ENCODE data around the gene LUC7L2. TPM values are rescaled to one million over a fixed set of nuclear protein-coding genes. Genes with fewer than 3 reads are reported as not detected.

The LUC7L2 gene
- total and polyA plus RNA-seq, 11 donors = 29.4 to 55.4 (median 46.2) TPM

DNA sequence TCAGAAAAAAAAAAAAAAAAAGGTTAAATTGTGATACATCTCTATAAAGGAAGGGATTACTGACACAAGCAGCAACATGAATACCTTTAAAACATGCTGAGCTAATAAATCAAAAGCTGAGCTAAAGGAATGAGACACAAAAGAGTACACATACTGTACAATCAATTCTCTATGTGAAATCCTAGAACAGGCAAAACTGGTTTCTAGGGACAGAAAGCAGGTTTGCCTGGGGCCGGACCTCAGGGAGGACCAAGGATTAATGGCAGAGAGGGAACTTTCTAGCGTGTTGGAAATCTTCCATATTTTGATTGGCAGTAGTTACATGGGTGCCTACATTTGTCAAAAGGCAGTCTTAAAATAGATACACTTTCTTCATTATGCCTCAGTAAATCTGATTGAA lies 71.3 kb downstream of the LUC7L2 start:
- Histone ChIP-seq H3K27ac (peak overlapping the region in 4 of 12 donors; percentile 9 to 45 (median 24)), H3K9me3 (no peaks in the 10 kb centered on the region), H3K4me1 (peaks cover 0 to 33% (median 16%) of the 10 kb centered on the region in 12 donors), H3K27me3 (no peaks in the 10 kb centered on the region), H3K4me3 (no peak overlapping the region), H3K36me3 (peaks cover 0 to 17% (median 7%) of the 10 kb centered on the region in 9 donors)
- TF ChIP-seq, protein P1, sequence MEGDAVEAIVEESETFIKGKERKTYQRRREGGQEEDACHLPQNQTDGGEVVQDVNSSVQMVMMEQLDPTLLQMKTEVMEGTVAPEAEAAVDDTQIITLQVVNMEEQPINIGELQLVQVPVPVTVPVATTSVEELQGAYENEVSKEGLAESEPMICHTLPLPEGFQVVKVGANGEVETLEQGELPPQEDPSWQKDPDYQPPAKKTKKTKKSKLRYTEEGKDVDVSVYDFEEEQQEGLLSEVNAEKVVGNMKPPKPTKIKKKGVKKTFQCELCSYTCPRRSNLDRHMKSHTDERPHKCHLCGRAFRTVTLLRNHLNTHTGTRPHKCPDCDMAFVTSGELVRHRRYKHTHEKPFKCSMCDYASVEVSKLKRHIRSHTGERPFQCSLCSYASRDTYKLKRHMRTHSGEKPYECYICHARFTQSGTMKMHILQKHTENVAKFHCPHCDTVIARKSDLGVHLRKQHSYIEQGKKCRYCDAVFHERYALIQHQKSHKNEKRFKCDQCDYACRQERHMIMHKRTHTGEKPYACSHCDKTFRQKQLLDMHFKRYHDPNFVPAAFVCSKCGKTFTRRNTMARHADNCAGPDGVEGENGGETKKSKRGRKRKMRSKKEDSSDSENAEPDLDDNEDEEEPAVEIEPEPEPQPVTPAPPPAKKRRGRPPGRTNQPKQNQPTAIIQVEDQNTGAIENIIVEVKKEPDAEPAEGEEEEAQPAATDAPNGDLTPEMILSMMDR (IDR thresholded peaks at IDR 0.05) = no peak
- TF ChIP-seq POLR2A (IDR thresholded peaks at IDR 0.05) = no peak
- intact Hi-C loops (cut with DNase I) = loop anchor here in 1 of 10 donors (10.0 kb wide), 1 partner anchor 574 kb away; no protein-coding TSS in a partner anchor
- 58 to 73% (median 64%) methylated on average over 2 of the region's 2 CpGs for WGBS, 4 donors
- DNase-seq = no peak
- ATAC-seq = peak in 1 of 4 donors; percentile 17

GRCh38 chr7:139431459-139431858 lies 71.8 kb downstream of the LUC7L2 start:
- TF ChIP-seq POLR2A (IDR thresholded peaks at IDR 0.05) = no peak
- TF ChIP-seq, protein P1 (IDR thresholded peaks at IDR 0.05) = no peak
- intact Hi-C loops (cut with DNase I) = loop anchor here in 1 of 10 donors (10.0 kb wide), 1 partner anchor 573 kb away; no protein-coding TSS in a partner anchor
- Histone ChIP-seq H3K4me3 (no peak overlapping the region), H3K9me3 (no peaks in the 10 kb centered on the region), H3K4me1 (peaks cover 0 to 30% (median 16%) of the 10 kb centered on the region in 12 donors), H3K27ac (peak overlapping the region in 7 of 12 donors; percentile 3 to 45 (median 20)), H3K27me3 (no peaks in the 10 kb centered on the region), H3K36me3 (peaks cover 0 to 17% (median 7%) of the 10 kb centered on the region in 9 donors)
- 90 to 100% (median 94%) methylated on average over 3 of the region's 3 CpGs for WGBS, 4 donors
- ATAC-seq = peak in 1 of 4 donors; percentile 23
- no peak for DNase-seq

DNA sequence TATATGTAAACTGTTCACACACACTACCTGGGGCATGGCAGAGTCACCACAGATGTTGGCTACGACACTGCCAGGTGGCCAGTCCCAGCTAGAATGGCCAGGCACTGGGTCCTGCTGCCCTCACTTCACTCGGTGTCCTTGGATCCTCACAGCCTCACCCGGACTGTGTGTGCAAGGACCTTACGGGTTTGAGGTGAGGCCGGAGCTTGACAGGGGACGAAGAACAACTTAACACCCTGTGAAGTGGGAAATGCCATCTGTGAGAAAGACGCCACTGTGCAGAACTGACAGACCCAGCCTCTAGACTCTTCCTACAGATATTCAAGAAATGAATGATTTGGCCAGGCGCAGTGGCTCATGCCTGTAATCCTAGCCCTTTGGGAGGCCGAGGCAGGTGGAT lies 77.1 kb downstream of the LUC7L2 start:
- Histone ChIP-seq H3K27me3 (no peaks in the 10 kb centered on the region), H3K36me3 (no peaks in the 10 kb centered on the region), H3K4me1 (peaks cover 0 to 17% (median 11%) of the 10 kb centered on the region in 12 donors), H3K9me3 (no peaks in the 10 kb centered on the region), H3K27ac (no peak overlapping the region), H3K4me3 (no peak overlapping the region)
- intact Hi-C loops (cut with DNase I) = loop anchor here in 1 of 10 donors (10.0 kb wide), 1 partner anchor 568 kb away; no protein-coding TSS in a partner anchor
- ATAC-seq (peak in 1 of 4 donors; percentile 31), DNase-seq (no peak)
- TF ChIP-seq, protein P1 (IDR thresholded peaks at IDR 0.05) = no peak
- WGBS, 4 donors = 95 to 98% (median 97%) methylated on average over 9 of the region's 9 CpGs

DNA sequence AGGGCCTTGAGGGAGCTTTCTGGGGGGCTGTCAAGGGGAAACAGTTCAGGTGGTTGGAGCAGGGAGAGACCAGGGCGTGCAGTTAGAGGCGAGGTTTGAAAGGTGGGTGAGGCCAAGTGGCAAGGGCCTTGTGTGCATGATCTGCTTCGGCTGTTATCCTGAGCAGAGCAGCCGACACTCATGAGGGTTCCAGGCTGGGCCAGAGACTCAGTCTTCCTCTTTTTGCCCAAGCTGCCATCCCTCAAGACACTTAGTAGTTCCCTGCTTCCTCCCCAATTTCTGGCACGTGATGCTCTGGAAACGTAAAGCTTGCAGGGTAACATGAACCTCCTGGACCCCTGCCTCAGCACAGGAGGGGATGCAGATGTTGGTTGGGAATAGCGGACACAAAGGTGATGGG lies 79.7 kb downstream of the LUC7L2 start:
- H3K27me3 ChIP-seq = no peaks in the 10 kb centered on the region
- no peaks in the 10 kb centered on the region for H3K36me3 ChIP-seq
- H3K4me3 ChIP-seq = no peak overlapping the region
- DNase-seq (no peak), ATAC-seq (no peak)
- intact Hi-C loops (cut with DNase I) = loop anchor here in 1 of 10 donors (10.0 kb wide), 1 partner anchor 565 kb away; no protein-coding TSS in a partner anchor
- no peaks in the 10 kb centered on the region for H3K9me3 ChIP-seq
- H3K4me1 ChIP-seq = peaks cover 0 to 8% (median 3%) of the 10 kb centered on the region in 12 donors
- WGBS, 4 donors = 84 to 89% (median 87%) methylated on average over 6 to 7 of the region's 7 CpGs
- TF ChIP-seq, protein P1 (IDR thresholded peaks at IDR 0.05) = no peak
- TF ChIP-seq POLR2A (IDR thresholded peaks at IDR 0.05) = no peak
- H3K27ac ChIP-seq = no peak overlapping the region

Data from heart left ventricle (tissue), 16 donors.